CD14-positive monocyte (primary cell): ENCODE data around the gene MAP1S. TPM values are rescaled to one million over a fixed set of nuclear protein-coding genes. Genes with fewer than 3 reads are reported as not detected.

Source experiments
- DNase-seq, 3 donors: peaks; one replicate each; pipeline ENCODE4 v3.0.0-alpha.2; 2011 to 2022
- H2AFZ ChIP-seq: 2 replicates; pipeline ENCODE4 v1.6.0; 2012; ENCODE audit warnings: mild to moderate bottlenecking, low read depth, low read length, inconsistent platforms; ENCODE audit not compliant: insufficient read depth, poor library complexity, severe bottlenecking
- H3K27ac ChIP-seq, 2 donors: 1 replicate in 1 of 2; 2 replicates in 1 of 2; pipeline ENCODE4 v1.5.1; 2012 to 2013; ENCODE audit warnings: low read length in 2 of 2, control low read depth in 1 of 2, inconsistent platforms in 1 of 2, low read depth in 1 of 2, mild to moderate bottlenecking in 1 of 2
- H3K27me3 ChIP-seq, 2 donors: one replicate each; pipeline versions ENCODE4 v1.6.0 to v1.6.1; 2011 to 2013; ENCODE audit warnings: low read length in 2 of 2; ENCODE audit not compliant: control insufficient read depth in 2 of 2, insufficient read depth in 2 of 2
- H3K36me3 ChIP-seq, 2 donors: replicated peaks in 1 of 2; 1 replicate in 1 of 2; 2 replicates in 1 of 2; pipeline versions ENCODE4 v1.5.1 to v1.6.1; 2012 to 2013; ENCODE audit warnings: low read length in 2 of 2, control low read depth in 1 of 2, inconsistent platforms in 1 of 2, mild to moderate bottlenecking in 1 of 2; ENCODE audit not compliant: insufficient read depth in 2 of 2, control insufficient read depth in 1 of 2
- H3K4me1 ChIP-seq, 2 donors: 1 replicate in 1 of 2; 2 replicates in 1 of 2; pipeline versions ENCODE4 v1.5.1 to v1.6.1; 2012 to 2013; ENCODE audit warnings: low read length in 2 of 2, control low read depth in 1 of 2, inconsistent platforms in 1 of 2, mild to moderate bottlenecking in 1 of 2, moderate library complexity in 1 of 2; ENCODE audit not compliant: insufficient read depth in 2 of 2, control insufficient read depth in 1 of 2
- H3K4me2 ChIP-seq: replicated peaks from 2 replicates; pipeline ENCODE3; 2012; ENCODE audit warnings: low read length, moderate library complexity, mild to moderate bottlenecking; ENCODE audit not compliant: poor library complexity, severe bottlenecking; ENCODE audit errors: extremely low read depth
- H3K4me3 ChIP-seq, 3 experiments: fragments of 200-600 bp in 1 of 3; sonication (generic) in 1 of 3; replicated peaks in 1 of 3; 1 replicate in 2 of 3; 2 replicates in 1 of 3; pipeline ENCODE4 v1.5.1; 2011 to 2013; ENCODE audit warnings: low read length in 3 of 3, mild to moderate bottlenecking in 3 of 3, control low read depth in 2 of 3, low read depth in 2 of 3, inconsistent platforms in 1 of 3, moderate library complexity in 1 of 3
- H3K79me2 ChIP-seq: 2 replicates; pipeline ENCODE4 v1.6.0; 2012; ENCODE audit warnings: mild to moderate bottlenecking, control low read depth, inconsistent platforms, low read length, moderate library complexity; ENCODE audit not compliant: insufficient read depth
- H3K9ac ChIP-seq: 2 replicates; pipeline ENCODE4 v1.6.0; 2017; ENCODE audit warnings: low read length, mild to moderate bottlenecking; ENCODE audit not compliant: insufficient read depth, poor library complexity, severe bottlenecking
- H3K9me3 ChIP-seq, 2 donors: replicated peaks in 1 of 2; 1 replicate in 1 of 2; 2 replicates in 1 of 2; pipeline versions ENCODE4 v1.5.1 to v1.6.1; 2012 to 2013; ENCODE audit warnings: low read length in 2 of 2, control low read depth in 1 of 2; ENCODE audit not compliant: control insufficient read depth in 1 of 2, insufficient read depth in 1 of 2
- H4K20me1 ChIP-seq: 2 replicates; pipeline ENCODE4 v1.6.0; 2012; ENCODE audit warnings: mild to moderate bottlenecking, low read length, control low read depth, moderate library complexity; ENCODE audit not compliant: insufficient read depth
- H3K27ac Mint-ChIP-seq, 7 donors: one replicate each; pipeline ENCODE4 v1.8.0; 2020; ENCODE audit warnings: mild to moderate bottlenecking in 7 of 7, mixed read lengths in 7 of 7, moderate library complexity in 6 of 7, inconsistent platforms in 2 of 7
- H3K27me3 Mint-ChIP-seq, 3 donors: one replicate each; pipeline ENCODE4 v1.8.0; 2021 to 2022; ENCODE audit warnings: low read depth in 3 of 3, mild to moderate bottlenecking in 3 of 3, mixed read lengths in 3 of 3, moderate library complexity in 3 of 3, inconsistent platforms in 1 of 3
- H3K36me3 Mint-ChIP-seq, 2 donors: one replicate each; pipeline ENCODE4 v1.8.0; 2020; ENCODE audit warnings: mixed read lengths in 2 of 2, inconsistent platforms in 1 of 2, mild to moderate bottlenecking in 1 of 2
- H3K4me1 Mint-ChIP-seq: one replicate; pipeline ENCODE4 v1.8.0; 2020; ENCODE audit warnings: mild to moderate bottlenecking, mixed read lengths
- H3K4me3 Mint-ChIP-seq, 2 donors: one replicate each; pipeline ENCODE4 v1.8.0; 2020; ENCODE audit warnings: mild to moderate bottlenecking in 2 of 2, mixed read lengths in 2 of 2, moderate library complexity in 1 of 2
- H3K9me3 Mint-ChIP-seq, 7 donors: one replicate each; pipeline ENCODE4 v1.8.0; 2020 to 2022; ENCODE audit warnings: mixed read lengths in 7 of 7, mild to moderate bottlenecking in 6 of 7, moderate library complexity in 6 of 7, inconsistent platforms in 2 of 7
- CTCF ChIP-seq: fragments of 200-600 bp; IDR thresholded peaks from one replicate; pipeline ENCODE4 v1.8.0; 2022; ENCODE audit warnings: antibody characterized with exemption, mild to moderate bottlenecking
- WGBS: methylation state at CpG from one replicate; pipeline ENCODE4 v1.1.5; 2013; ENCODE audit warnings: missing lambda C conversion rate; ENCODE audit not compliant: insufficient coverage; 5-methylcytosine and 5-hydroxymethylcytosine counted together
- intact Hi-C, 2 donors: fragments of 100-400 bp; cut with micrococcal nuclease; formaldehyde crosslinking; loops; one replicate each; pipeline versions ENCODE4 v1.15.0 to v1.15.1; 2023
- polyA plus RNA-seq, 3 donors: library from polyadenylated mRNA; depleted of rRNA in 1 of 3; unstranded in 2 of 3; stranded (reverse) in 1 of 3; fragments of 300-500 nt in 2 of 3; fragments of >200 nt in 1 of 3; fragmentation: Illumina TruSeq in 2 of 3; gene quantifications; 1 replicate in 2 of 3; 2 replicates in 1 of 3; pipeline ENCODE4 v1.2.3, GENCODE V29; 2012 to 2021

MAP1S gene
- polyA plus RNA-seq, 3 donors = 24.5 to 28.3 (median 27.5) TPM

GRCh38 chr19:17711851-17712250, 7.4 kb upstream of the MAP1S start:
- no peak overlapping the region for H2AFZ ChIP-seq

GRCh38 chr19:17716309-17716929, 2.9 kb upstream of the MAP1S start:
- H3K27me3 Mint-ChIP-seq = peaks cover 0 to 4% (median 3%) of the 10 kb centered on the region in 3 donors
- 96% methylated on average over 4 of the region's 4 CpGs for WGBS
- intact Hi-C loops = loop anchor here in 1 of 2 donors (2.0 to 5.0 kb wide), 2 partner anchors 30 to 61 kb away; no protein-coding TSS in a partner anchor
- no peaks in the 10 kb centered on the region for H3K9me3 ChIP-seq
- H4K20me1 ChIP-seq = peaks cover 18% of the 10 kb centered on the region
- H3K9me3 Mint-ChIP-seq = peaks cover 0 to 1% (median 0%) of the 10 kb centered on the region in 7 donors
- no peak for TF ChIP-seq CTCF
- H2AFZ ChIP-seq = no peak overlapping the region
- no peak overlapping the region for H3K4me3 Mint-ChIP-seq
- no peak overlapping the region for H3K27ac ChIP-seq
- peaks cover 46% of the 10 kb centered on the region for H3K4me1 Mint-ChIP-seq
- peak overlapping the region in 3 of 7 donors; percentile 40 to 92 (median 71) for H3K27ac Mint-ChIP-seq
- no peaks in the 10 kb centered on the region for H3K27me3 ChIP-seq
- no peaks in the 10 kb centered on the region for H3K36me3 ChIP-seq
- no peak overlapping the region for H3K4me3 ChIP-seq
- H3K4me2 ChIP-seq = no peak overlapping the region
- H3K4me1 ChIP-seq = peaks cover 45 to 48% of the 10 kb centered on the region in 2 donors
- H3K9ac ChIP-seq = no peak overlapping the region
- DNase-seq = no peak
- H3K36me3 Mint-ChIP-seq = peaks cover 0 to 5% of the 10 kb centered on the region in 2 donors
- H3K79me2 ChIP-seq = peaks cover 29% of the 10 kb centered on the region

More at GRCh38 chr19:17711851-17712250, 7.4 kb upstream of the MAP1S start:
- Histone ChIP-seq H3K9me3 (no peaks in the 10 kb centered on the region), H3K9ac (no peak overlapping the region), H3K4me1 (peaks cover 6% of the 10 kb centered on the region in 2 donors), H3K36me3 (no peaks in the 10 kb centered on the region), H3K4me3 (no peak overlapping the region), H3K4me2 (no peak overlapping the region), H4K20me1 (no peaks in the 10 kb centered on the region), H3K27ac (no peak overlapping the region), H3K79me2 (no peaks in the 10 kb centered on the region), H3K27me3 (no peaks in the 10 kb centered on the region)
- Mint-ChIP-seq H3K27me3 (peaks cover under 1 to 6% (median 4%) of the 10 kb centered on the region in 3 donors), H3K9me3 (peaks cover 0 to 3% (median 0%) of the 10 kb centered on the region in 7 donors), H3K27ac (no peak overlapping the region), H3K4me3 (no peak overlapping the region), H3K36me3 (no peaks in the 10 kb centered on the region), H3K4me1 (peaks cover 8% of the 10 kb centered on the region)
- intact Hi-C loops = no loop called here
- no peak for DNase-seq
- 100% methylated on average over 1 of the region's 6 CpGs for WGBS
- TF ChIP-seq CTCF = no peak
